HG03469 (cell line): Measurements from ENCODE around the gene CRYBG1.
"Not testable (repeated sequence)": the region's sequence is repeated elsewhere in the genome, so short reads cannot be mapped to it uniquely, and the experiment has no call there.

Experiments
- ATAC-seq: cut with Tn5 transposase; IDR thresholded peaks from one replicate; pipeline ENCODE4 v1.9.1; 2021; ENCODE audit warnings: mild to moderate bottlenecking, moderate library complexity, moderate number of reproducible peaks; ENCODE audit not compliant: unreplicated experiment

The CRYBG1 gene

DNA sequence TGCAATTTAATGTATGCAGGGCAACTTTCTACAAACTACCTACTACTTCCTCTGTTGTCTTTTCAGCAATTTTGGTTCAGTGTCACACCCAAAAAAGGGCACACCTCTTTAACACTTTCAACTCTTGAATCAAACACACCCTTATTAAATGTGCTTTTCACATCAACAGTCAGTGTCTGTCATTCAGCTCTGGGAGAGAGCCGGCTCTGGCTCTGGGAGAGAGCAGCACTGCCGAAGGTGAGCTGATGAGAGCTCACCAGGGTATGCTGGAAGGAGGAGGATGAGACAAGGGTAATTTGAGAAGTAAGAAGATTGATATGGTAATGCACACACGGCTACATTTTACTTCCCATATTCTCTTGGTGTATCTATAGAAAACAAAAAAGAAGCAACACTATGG is 134.5 kb downstream of the CRYBG1 start:
- ATAC-seq: no peak

DNA sequence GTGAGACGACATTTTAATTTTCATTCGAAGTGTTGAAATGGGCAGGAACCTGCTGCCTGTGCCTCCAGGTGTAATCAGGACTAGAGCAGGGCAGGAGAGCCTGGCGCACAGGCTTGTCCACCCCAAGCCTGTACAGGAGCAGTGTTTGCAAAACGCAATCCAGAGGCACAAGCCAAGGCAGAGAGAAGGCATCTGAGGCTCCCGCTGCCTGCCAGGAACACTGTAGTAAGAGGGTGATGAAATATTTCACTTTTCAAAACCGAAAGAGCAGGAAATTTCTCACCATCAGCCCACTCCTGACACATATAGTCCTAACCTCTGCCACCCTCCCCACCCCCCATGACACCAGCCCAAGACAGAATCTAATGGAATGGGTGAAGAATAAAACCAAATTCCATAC is 136.3 kb downstream of the CRYBG1 start:
- ATAC-seq: no peak

DNA sequence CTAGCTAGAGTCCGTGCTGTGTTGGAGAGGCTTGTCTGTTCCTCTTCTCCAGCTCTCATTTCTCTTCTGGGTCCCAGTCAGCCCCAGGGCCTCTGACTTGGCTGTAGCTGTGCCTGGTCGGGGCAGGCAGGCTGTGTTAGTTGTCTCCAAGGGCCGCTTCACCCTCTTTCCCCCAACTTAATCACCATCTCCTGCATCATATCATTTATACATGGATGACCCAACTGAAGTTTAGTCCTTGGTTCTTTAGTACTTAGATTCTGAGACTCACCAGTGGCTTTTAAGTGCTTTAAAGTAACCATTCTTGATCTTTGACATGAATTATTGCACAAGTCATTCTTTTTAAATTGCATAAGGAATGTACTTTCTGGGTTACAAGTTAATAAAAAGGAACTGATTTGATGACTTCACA is 141.4 kb downstream of the CRYBG1 start:
- ATAC-seq: no peak

- ATAC-seq: no peak
Measured at GRCh38 chr6:106502559-106502958, 142.0 kb downstream of the CRYBG1 start.

GRCh38 chr6:106508277-106508676 is 147.8 kb downstream of the CRYBG1 start:
- no peak for ATAC-seq

- no peak for ATAC-seq
Measured at GRCh38 chr6:106508834-106509233, 148.3 kb downstream of the CRYBG1 start.

- no peak for ATAC-seq
Measured at GRCh38 chr6:106509420-106510089, 149.0 kb downstream of the CRYBG1 start.

DNA sequence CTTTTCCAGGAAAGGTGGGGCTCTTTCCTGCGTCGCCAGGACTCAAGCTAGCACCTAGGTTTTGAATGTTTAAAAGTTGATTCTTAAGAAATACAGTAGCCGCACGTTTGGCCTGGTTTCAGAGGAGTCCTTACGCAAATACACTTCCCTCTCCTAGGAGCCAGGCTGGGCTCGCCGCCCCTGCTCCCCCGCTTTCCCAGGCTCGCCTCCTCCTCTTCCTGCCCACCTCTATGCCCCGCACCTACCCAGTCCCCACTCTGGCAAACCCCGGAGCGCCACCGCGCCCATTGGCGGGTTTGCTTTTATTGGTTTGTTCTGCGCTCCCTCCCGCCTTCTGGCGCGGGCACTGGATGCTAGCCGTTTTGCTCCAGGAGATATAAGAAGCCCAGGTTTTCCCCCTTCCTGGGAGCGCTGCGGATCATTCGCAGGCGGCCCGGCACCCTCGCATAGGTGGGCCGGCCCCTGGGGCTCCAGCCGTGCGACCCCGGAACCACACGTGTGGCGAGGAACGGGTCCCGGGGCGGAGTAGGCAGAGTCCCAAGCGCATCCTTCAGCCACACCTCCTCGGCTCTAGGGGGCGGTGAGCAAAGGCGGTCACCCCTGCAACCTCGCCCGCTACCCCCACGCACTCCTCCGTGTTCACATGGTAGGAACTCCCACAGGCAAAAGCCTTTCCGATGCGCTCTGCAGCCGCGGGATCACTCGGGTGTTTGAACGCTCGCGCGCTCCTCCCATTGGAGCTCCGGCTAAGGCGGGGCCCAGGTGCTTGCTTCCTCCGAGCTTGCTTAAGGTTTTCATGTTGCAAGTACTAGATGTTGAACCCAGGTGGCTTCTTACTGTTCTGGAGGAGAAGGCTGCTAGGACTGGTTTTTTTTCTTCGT is 149.8 kb downstream of the CRYBG1 start:
- ATAC-seq: peak; percentile 31

GRCh38 chr6:106511288-106512047 is 151.0 kb downstream of the CRYBG1 start:
- ATAC-seq: no peak

DNA sequence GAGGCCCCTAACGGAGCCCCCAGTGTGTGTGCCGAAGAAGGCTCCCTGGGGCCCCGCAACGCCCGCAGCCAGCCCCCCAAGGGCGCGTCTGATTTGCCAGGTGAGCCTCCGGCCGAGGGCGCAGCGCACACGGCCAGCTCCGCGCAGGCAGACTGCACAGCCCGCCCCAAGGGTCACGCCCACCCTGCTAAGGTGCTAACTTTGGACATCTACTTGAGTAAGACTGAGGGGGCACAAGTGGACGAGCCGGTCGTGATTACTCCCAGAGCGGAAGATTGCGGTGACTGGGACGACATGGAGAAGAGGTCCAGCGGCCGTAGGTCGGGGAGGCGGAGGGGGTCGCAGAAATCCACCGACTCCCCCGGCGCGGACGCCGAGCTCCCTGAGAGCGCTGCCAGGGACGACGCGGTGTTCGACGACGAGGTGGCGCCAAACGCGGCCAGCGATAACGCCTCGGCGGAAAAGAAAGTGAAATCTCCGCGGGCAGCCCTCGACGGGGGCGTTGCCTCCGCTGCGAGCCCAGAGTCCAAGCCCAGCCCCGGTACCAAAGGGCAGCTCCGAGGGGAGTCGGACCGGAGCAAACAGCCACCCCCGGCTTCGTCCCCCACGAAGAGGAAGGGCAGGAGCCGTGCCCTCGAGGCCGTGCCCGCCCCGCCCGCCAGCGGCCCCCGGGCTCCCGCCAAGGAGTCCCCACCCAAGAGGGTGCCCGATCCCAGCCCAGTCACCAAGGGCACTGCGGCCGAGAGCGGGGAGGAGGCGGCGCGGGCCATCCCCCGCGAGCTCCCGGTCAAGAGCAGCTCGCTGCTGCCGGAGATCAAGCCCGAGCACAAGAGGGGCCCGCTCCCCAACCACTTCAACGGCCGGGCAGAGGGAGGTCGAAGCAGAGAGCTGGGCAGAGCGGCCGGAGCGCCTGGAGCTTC is 151.8 kb downstream of the CRYBG1 start:
- peak; percentile 33 for ATAC-seq

GRCh38 chr6:106512968-106513574 is 152.6 kb downstream of the CRYBG1 start:
- no peak for ATAC-seq

GRCh38 chr6:106513808-106514582 is 153.5 kb downstream of the CRYBG1 start:
- no peak for ATAC-seq

DNA sequence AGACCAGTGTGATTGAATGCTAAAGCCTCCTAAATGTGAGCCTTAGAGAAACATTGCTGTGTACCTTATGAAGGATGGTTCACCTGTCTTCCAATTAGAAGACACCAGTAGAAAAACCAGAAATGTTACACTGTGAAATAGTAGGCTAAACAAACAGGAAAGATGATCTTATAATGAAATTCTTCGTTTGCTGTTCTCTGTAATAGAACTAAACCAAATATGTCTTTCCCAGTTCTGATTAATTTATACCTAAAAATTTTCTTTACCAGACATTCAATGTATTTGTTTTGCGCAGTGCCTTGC is 154.0 kb downstream of the CRYBG1 start:
- ATAC-seq: no peak

- not testable (repeated sequence) for ATAC-seq
Measured at GRCh38 chr6:106515582-106515981, 155.1 kb downstream of the CRYBG1 start.

- ATAC-seq: no peak
Measured at GRCh38 chr6:106516616-106517015, 156.1 kb downstream of the CRYBG1 start.

DNA sequence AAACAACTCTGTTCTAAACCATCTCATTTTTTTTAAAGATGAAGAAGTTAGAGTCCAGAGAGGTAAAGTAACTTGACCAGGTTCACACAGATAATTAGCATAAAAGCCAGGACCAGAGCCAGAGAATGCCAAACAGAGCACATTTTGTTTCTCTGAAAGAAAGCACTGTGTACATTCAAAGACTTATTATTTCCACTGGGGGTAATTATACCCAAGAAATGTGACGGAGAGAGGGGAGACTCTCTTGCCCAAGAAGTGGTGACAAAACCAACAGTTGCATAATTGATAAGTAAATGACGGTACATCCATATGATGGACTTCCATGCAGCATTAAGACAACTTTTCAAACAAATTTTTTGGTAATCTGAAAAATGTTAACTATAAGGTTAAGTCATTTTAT is 157.2 kb downstream of the CRYBG1 start:
- no peak for ATAC-seq

DNA sequence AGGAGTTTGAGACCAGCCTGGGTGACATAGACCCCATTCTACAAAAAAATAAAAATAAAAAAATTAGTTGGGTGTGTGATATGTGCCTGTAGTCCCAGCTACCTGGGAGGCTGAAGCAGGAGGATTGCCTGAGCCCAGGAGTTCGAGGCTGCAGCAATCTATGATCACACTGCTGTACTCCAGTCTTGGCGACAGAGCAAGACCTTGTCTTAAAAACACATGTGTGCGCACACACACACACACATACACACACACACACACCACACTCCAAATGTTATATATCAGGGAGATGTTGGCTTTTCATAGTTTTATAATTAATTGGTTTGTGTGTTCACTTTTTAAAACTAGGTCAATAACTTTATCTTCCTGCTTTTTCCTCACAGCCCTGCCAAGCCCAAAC is 158.2 kb downstream of the CRYBG1 start:
- ATAC-seq: no peak

DNA sequence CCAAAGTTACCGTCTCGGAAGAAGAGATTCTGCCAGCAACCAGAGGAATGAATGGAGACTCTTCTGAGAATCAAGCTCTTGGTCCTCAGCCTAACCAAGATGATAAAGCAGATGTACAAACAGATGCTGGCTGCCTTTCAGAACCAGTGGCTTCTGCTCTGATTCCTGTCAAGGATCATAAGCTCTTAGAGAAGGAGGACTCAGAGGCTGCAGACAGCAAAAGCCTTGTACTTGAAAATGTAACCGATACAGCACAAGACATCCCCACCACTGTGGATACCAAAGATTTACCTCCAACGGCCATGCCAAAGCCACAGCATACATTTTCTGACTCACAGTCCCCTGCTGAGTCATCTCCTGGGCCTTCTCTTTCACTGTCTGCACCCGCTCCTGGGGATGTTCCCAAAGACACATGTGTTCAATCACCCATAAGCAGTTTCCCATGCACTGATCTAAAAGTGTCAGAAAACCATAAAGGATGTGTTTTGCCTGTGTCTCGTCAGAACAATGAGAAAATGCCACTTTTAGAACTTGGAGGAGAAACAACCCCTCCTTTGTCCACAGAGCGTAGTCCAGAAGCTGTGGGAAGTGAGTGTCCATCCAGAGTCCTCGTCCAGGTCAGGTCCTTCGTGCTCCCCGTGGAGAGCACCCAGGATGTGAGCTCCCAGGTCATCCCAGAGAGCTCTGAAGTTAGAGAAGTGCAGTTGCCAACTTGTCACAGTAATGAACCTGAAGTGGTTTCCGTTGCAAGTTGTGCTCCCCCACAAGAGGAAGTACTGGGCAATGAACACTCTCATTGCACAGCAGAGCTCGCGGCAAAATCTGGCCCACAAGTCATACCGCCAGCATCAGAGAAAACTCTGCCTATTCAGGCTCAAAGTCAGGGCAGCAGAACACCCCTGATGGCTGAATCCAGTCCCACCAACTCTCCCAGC is 159.2 kb downstream of the CRYBG1 start:
- ATAC-seq: peak; percentile 39
